A549 (cell line): ENCODE results near the gene BICC1.

Experiments used
- CEBPB ChIP-seq, 2 experiments: fragments of >200 bp in 1 of 2; sonication (Bioruptor Twin) in 1 of 2; formaldehyde crosslinking in 1 of 2; IDR thresholded peaks; 2 replicates each; pipeline ENCODE4 v1.6.1; 2012 to 2016
- CTCF ChIP-seq: fragments of >200 bp; sonication (Bioruptor Twin); formaldehyde crosslinking; IDR thresholded peaks from 3 replicates; pipeline ENCODE4 v1.5.1; 2016
- ESRRA ChIP-seq: fragments of 150-350 bp; IDR thresholded peaks from 2 replicates; pipeline ENCODE4 v1.6.1; 2014; ENCODE audit warnings: mild to moderate bottlenecking, low read length, borderline replicate concordance
- HDAC2 ChIP-seq: fragments of 200-600 bp; sonication (generic); IDR thresholded peaks from 2 replicates; pipeline ENCODE4 v1.6.1; 2016
- HEYL ChIP-seq: fragments of 250-450 bp; sonication (Bioruptor Pico); IDR thresholded peaks from 2 replicates; pipeline ENCODE4 v1.8.0; 2021; ENCODE audit warnings: mild to moderate bottlenecking, moderate library complexity
- POLR2A ChIP-seq: IDR thresholded peaks from 2 replicates; pipeline ENCODE4 v1.6.1; 2012; ENCODE audit warnings: mild to moderate bottlenecking, low read length
- REST ChIP-seq: fragments of 200-600 bp; sonication (generic); IDR thresholded peaks from 2 replicates; pipeline ENCODE4 v1.6.1; 2016; ENCODE audit warnings: antibody characterized with exemption, mild to moderate bottlenecking, moderate library complexity
- TP53 ChIP-seq: fragments of 250-450 bp; sonication (Bioruptor Pico); IDR thresholded peaks from 2 replicates; pipeline ENCODE4 v1.5.0; 2021; ENCODE audit warnings: mild to moderate bottlenecking, moderate library complexity

- TF ChIP-seq HDAC2 (no peak), CTCF (no peak), ESRRA (no peak), HEYL (CRISPR knock-in tag) (no peak), TP53 (CRISPR knock-in tag) (no peak), CEBPB (IDR thresholded peaks at IDR 0.05) (no peak), POLR2A (no peak), REST (no peak)
These were observed 44.0 kb downstream of the BICC1 start for GRCh38 chr10:58556516-58557165.
